Mesothelial cell of epicardium (in vitro differentiated cells): ENCODE data around the gene CDC42EP4. TPM values are rescaled to one million over a fixed set of nuclear protein-coding genes. Genes with fewer than 3 reads are reported as not detected.
"Not testable (repeated sequence)": the region's sequence is repeated elsewhere in the genome, so short reads cannot be mapped to it uniquely, and the experiment has no call there.

Experiments used
- DNase-seq, 2 experiments: peaks; one replicate each; pipeline ENCODE4 v3.0.0; 2021; ENCODE audit warnings: low spot score in 2 of 2; ENCODE audit not compliant: unreplicated experiment in 2 of 2
- H3K27ac Mint-ChIP-seq: 2 replicates; pipeline ENCODE4 v1.8.0; 2021; ENCODE audit warnings: mixed read lengths
- H3K27me3 Mint-ChIP-seq: 2 replicates; pipeline ENCODE4 v1.8.0; 2021; ENCODE audit warnings: low read depth, mixed read lengths
- H3K36me3 Mint-ChIP-seq: 2 replicates; pipeline ENCODE4 v1.8.0; 2021; ENCODE audit warnings: mixed read lengths
- H3K4me1 Mint-ChIP-seq: 2 replicates; pipeline ENCODE4 v1.8.0; 2021; ENCODE audit warnings: mixed read lengths
- H3K4me3 Mint-ChIP-seq: 2 replicates; pipeline ENCODE4 v1.8.0; 2021; ENCODE audit warnings: mild to moderate bottlenecking, moderate library complexity, mixed read lengths
- H3K9me3 Mint-ChIP-seq: 2 replicates; pipeline ENCODE4 v1.8.0; 2021; ENCODE audit warnings: mixed read lengths
- CTCF ChIP-seq: fragments of 200-600 bp; sonication (generic); IDR thresholded peaks from one replicate; pipeline ENCODE4 v1.5.0; 2021; ENCODE audit warnings: antibody characterized with exemption; ENCODE audit not compliant: unreplicated experiment
- total RNA-seq: library from RNA; stranded (reverse); gene quantifications from 3 replicates; pipeline ENCODE4 v1.2.1, GENCODE V29; 2021

Gene CDC42EP4
- total RNA-seq, 1 donor from 2014 or later: 70.3 TPM

GRCh38 chr17:73265646-73266640, 45.9 kb downstream of the CDC42EP4 start:
- Mint-ChIP-seq H3K36me3 (no peaks in the 10 kb centered on the region), H3K9me3 (no peaks in the 10 kb centered on the region), H3K27me3 (no peaks in the 10 kb centered on the region), H3K4me1 (peaks cover 19% of the 10 kb centered on the region), H3K4me3 (no peak overlapping the region), H3K27ac (no peak overlapping the region)
- no peak for DNase-seq
- no peak for TF ChIP-seq CTCF

GRCh38 chr17:73264448-73264847, 47.4 kb downstream of the CDC42EP4 start:
- H3K4me1 Mint-ChIP-seq: peaks cover 19% of the 10 kb centered on the region
- H3K27me3 Mint-ChIP-seq, H3K27ac Mint-ChIP-seq, H3K4me3 Mint-ChIP-seq, H3K36me3 Mint-ChIP-seq, H3K9me3 Mint-ChIP-seq, DNase-seq: not testable (repeated sequence)

- TF ChIP-seq CTCF: no peak
- Mint-ChIP-seq H3K27me3 (no peaks in the 10 kb centered on the region), H3K27ac (peak overlapping the region; percentile 57), H3K9me3 (no peaks in the 10 kb centered on the region), H3K4me3 (no peak overlapping the region), H3K4me1 (peaks cover 19% of the 10 kb centered on the region), H3K36me3 (no peaks in the 10 kb centered on the region)
- no peak for DNase-seq
Observed at GRCh38 chr17:73262676-73263642, 48.8 kb downstream of the CDC42EP4 start.

GRCh38 chr17:73261952-73262675, 49.7 kb downstream of the CDC42EP4 start:
- no peaks in the 10 kb centered on the region for H3K36me3 Mint-ChIP-seq
- H3K27ac Mint-ChIP-seq: peak overlapping the region; percentile 57
- H3K4me1 Mint-ChIP-seq: peaks cover 19% of the 10 kb centered on the region
- H3K27me3 Mint-ChIP-seq: no peaks in the 10 kb centered on the region
- no peak overlapping the region for H3K4me3 Mint-ChIP-seq
- no peaks in the 10 kb centered on the region for H3K9me3 Mint-ChIP-seq
- TF ChIP-seq CTCF: no peak
- DNase-seq: no peak

- peak within 1 kb of the TSS; percentile 57 for H3K27ac Mint-ChIP-seq
- H3K27me3 Mint-ChIP-seq: no peaks in the 10 kb centered on the region
- no peak for DNase-seq
- peaks cover 19% of the 10 kb centered on the region for H3K4me1 Mint-ChIP-seq
- H3K9me3 Mint-ChIP-seq: no peaks in the 10 kb centered on the region
- no peak for TF ChIP-seq CTCF
- H3K36me3 Mint-ChIP-seq: no peaks in the 10 kb centered on the region
- H3K4me3 Mint-ChIP-seq: no peak within 1 kb of the TSS
Observed at GRCh38 chr17:73261617-73261951, 50.2 kb downstream of the CDC42EP4 start, which contains the start of gene CPSF4L. Gene CPSF4L, minus strand, starts transcription at chr17:73261880. Its CDS starts 62 bp downstream, at chr17:73261818.
